ENCODE data around the gene MACROD2. TPM values are rescaled to one million over a fixed set of nuclear protein-coding genes. Genes with fewer than 3 reads are reported as not detected.

Gene MACROD2
- total and polyA plus RNA-seq, 2 of the 4 experiments (the other 2 are of a cell fraction) = not detected

- H2BK20ac ChIP-seq (ENCODE audit: low read depth, low read length) = no peak overlapping the region
- intact Hi-C loops (cut with micrococcal nuclease) = no loop called here
- H2AK5ac ChIP-seq (ENCODE audit: low read depth, low read length) = no peak overlapping the region
- ChIA-PET CTCF (no interaction called here), POLR2A (ENCODE audit: unreplicated experiment) (no interaction called here)
- in situ Hi-C loops (cut with MboI; ENCODE audit: low sequenced_read_pairs) = no loop called here
- H3K14ac ChIP-seq (replicated peaks; ENCODE audit: low read depth, low read length) = no peak overlapping the region
- no peak overlapping the region for H2BK15ac ChIP-seq (ENCODE audit: low read depth, low read length)
- H2AFZ ChIP-seq (replicated peaks; ENCODE audit: low read length, poor library complexity) = no peak overlapping the region
- DNase-seq (no peak), ATAC-seq (ENCODE audit: low read depth) (no peak)
- H3K79me1 ChIP-seq (ENCODE audit: low read depth in 1 of 2, low read length in 2 of 2) = no peaks in the 10 kb centered on the region
- no peaks in the 10 kb centered on the region for H3K9me3 ChIP-seq (ENCODE audit: control insufficient read depth, insufficient read depth, low read length)
- no TSS peak for BruUV-seq (replicated peaks)
- H4K8ac ChIP-seq (ENCODE audit: low read depth in 2 of 2, low read length in 2 of 2) = no peak overlapping the region
- no peak overlapping the region for H2AK9ac ChIP-seq (replicated peaks; ENCODE audit: low read depth, low read length, poor library complexity)
- H3K4me3 ChIP-seq (ENCODE audit: insufficient read depth, low read depth, low read length) = no peak overlapping the region
- H3K27me3 ChIP-seq (ENCODE audit: control insufficient read depth, insufficient read depth, low read length) = no peaks in the 10 kb centered on the region
- dilution Hi-C loops (cut with HindIII; ENCODE audit: low sequenced_read_pairs, unreplicated experiment) = no loop called here
- H3K27ac ChIP-seq (ENCODE audit: insufficient read depth, low read length) = no peak overlapping the region
- H4K20me1 ChIP-seq (ENCODE audit: insufficient read depth, low read length) = no peaks in the 10 kb centered on the region
- no CpG with 5 or more reads among the region's 3 CpGs for WGBS, 2 experiments (ENCODE audit: extremely low coverage in 2 of 2, insufficient read length in 1 of 2)
- no peaks in the 10 kb centered on the region for H3K36me3 ChIP-seq (ENCODE audit: control insufficient read depth, insufficient read depth, low read length)
- TF ChIP-seq CTCF (conservative IDR thresholded peaks at IDR 0.05; ENCODE audit: low read depth, low read length) = no peak
- no peak for TF ChIP-seq CHD1 (IDR thresholded peaks at IDR 0.05; ENCODE audit: low read depth, low read length)
- no peak for TF ChIP-seq BHLHE40 (IDR thresholded peaks at IDR 0.05; ENCODE audit: low read depth, low read length)
- TF ChIP-seq FOS (IDR thresholded peaks at IDR 0.05; ENCODE audit: low read depth, low read length) = no peak
- no peak for TF ChIP-seq NFE2L2 (IDR thresholded peaks at IDR 0.05; ENCODE audit: low read depth, low read length)
- no peak overlapping the region for H2BK5ac ChIP-seq (ENCODE audit: low read depth, low read length, poor library complexity, severe bottlenecking)
- H4K91ac ChIP-seq (ENCODE audit: insufficient read depth, low read depth, low read length) = no peak overlapping the region
- no peaks in the 10 kb centered on the region for H3K4me1 ChIP-seq (ENCODE audit: control insufficient read depth, insufficient read depth, low read length)
- no peak overlapping the region for H4K5ac ChIP-seq (ENCODE audit: low read depth, low read length)
- no peak overlapping the region for H3K9ac ChIP-seq (ENCODE audit: low read depth, low read length)
- no peaks in the 10 kb centered on the region for H3K9me1 ChIP-seq (ENCODE audit: insufficient read depth, low read length)
- no peak overlapping the region for H3K4ac ChIP-seq (ENCODE audit: low read depth, low read length)
- no peak overlapping the region for H3K18ac ChIP-seq (ENCODE audit: low read depth, low read length)
- no peak overlapping the region for H3K56ac ChIP-seq (ENCODE audit: extremely low read depth, insufficient read depth, low read length)
- H2BK120ac ChIP-seq (ENCODE audit: low read depth, low read length) = no peak overlapping the region
- H3K23ac ChIP-seq (ENCODE audit: low read depth, low read length) = no peak overlapping the region
- no peak overlapping the region for H3K4me2 ChIP-seq (ENCODE audit: low read depth, low read length)
These were observed 366.4 kb downstream of the MACROD2 start for GRCh38 chr20:14361509-14362345.

All from IMR-90 (cell line).